ENCODE measurements around the gene COL9A2. TPM values are rescaled to one million over a fixed set of nuclear protein-coding genes. Genes with fewer than 3 reads are reported as not detected.

The COL9A2 gene
- total RNA-seq, 1 experiment from 2014 or later, result 13.5 TPM

DNA sequence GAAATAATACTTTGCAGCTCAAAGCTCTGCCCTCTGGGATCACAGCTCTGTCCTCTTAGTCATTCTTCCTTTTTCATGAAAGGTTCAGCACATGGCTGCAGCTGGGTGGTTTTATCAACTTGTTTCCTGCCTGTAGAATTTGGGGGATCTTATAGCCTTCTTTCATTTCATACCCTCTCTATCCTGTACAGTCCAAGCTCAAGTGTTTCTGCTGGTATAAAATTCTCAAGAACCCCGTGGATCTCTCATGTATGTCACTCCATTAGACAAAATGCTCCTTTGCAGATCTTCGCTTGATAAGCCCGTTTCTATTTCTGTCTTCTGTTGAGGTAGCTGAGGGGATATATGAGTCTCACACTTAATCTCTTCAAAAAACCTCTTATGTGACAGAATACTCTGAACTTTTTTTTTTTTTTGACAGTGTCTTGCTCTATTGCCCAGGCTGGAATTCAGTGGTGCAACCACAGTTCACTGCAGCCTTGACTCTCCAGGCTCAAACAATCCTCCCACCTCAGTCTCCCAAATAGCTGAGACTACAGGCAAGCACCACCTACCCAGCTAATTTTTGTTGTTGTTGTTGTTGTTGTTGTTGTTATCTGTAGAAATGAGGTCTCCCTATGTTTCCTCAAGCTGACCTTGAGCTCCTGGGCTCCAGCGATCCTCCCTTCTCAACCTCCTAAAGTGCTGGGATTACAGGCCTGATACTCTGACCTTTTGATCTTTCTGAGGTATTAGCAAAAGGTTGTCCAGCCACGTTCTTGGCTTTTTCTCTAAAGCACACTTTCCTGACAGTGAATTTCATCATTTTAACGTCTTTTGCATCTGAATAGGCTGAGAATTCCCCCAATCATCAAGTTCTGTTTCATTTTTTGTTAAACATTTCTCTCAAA lies 24.6 kb upstream of the COL9A2 start:
- Histone ChIP-seq H3K36me3 (ENCODE audit: low read depth) (no peaks in the 10 kb centered on the region), H3K9me2 (ENCODE audit: insufficient read depth) (no peaks in the 10 kb centered on the region), H3K79me2 (ENCODE audit: low read depth) (no peaks in the 10 kb centered on the region), H3K4me2 (no peak overlapping the region), H2AFZ (no peak overlapping the region), H3K4me3 (no peak overlapping the region), H3K27me3 (ENCODE audit: insufficient read depth, low read depth) (no peaks in the 10 kb centered on the region), H4K20me1 (ENCODE audit: insufficient read depth) (no peaks in the 10 kb centered on the region), H3F3A (ENCODE audit: insufficient read depth, low read depth) (no peaks in the 10 kb centered on the region), H3K4me1 (replicated peaks; ENCODE audit: insufficient read depth) (peaks cover 10% of the 10 kb centered on the region), H3K27ac (no peak overlapping the region), H3K9me3 (ENCODE audit: insufficient read depth, low read depth) (no peaks in the 10 kb centered on the region)
- BruUV-seq (replicated peaks), result no TSS peak
- intact Hi-C loops (cut with micrococcal nuclease; ENCODE audit: unreplicated experiment), result no loop called here
- DNase-seq, result no peak
- CTCF ChIA-PET, result interaction anchor here (0.6 to 0.7 kb wide), 4 partner anchors 128 to 198 kb away, joined by 3 to 4 read pairs (median 3); no protein-coding TSS in a partner anchor
- no peak for TF ChIP-seq EZH2 (IDR thresholded peaks at IDR 0.05; ENCODE audit: low read depth)
- TF ChIP-seq, protein P1, sequence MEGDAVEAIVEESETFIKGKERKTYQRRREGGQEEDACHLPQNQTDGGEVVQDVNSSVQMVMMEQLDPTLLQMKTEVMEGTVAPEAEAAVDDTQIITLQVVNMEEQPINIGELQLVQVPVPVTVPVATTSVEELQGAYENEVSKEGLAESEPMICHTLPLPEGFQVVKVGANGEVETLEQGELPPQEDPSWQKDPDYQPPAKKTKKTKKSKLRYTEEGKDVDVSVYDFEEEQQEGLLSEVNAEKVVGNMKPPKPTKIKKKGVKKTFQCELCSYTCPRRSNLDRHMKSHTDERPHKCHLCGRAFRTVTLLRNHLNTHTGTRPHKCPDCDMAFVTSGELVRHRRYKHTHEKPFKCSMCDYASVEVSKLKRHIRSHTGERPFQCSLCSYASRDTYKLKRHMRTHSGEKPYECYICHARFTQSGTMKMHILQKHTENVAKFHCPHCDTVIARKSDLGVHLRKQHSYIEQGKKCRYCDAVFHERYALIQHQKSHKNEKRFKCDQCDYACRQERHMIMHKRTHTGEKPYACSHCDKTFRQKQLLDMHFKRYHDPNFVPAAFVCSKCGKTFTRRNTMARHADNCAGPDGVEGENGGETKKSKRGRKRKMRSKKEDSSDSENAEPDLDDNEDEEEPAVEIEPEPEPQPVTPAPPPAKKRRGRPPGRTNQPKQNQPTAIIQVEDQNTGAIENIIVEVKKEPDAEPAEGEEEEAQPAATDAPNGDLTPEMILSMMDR (conservative IDR thresholded peaks at IDR 0.05), result no peak
- POLR2A ChIA-PET (ENCODE audit: unreplicated experiment), result interaction anchor here (0.6 kb wide), 1 partner anchor 293 kb away, joined by 3 read pairs; no protein-coding TSS in a partner anchor

DNA sequence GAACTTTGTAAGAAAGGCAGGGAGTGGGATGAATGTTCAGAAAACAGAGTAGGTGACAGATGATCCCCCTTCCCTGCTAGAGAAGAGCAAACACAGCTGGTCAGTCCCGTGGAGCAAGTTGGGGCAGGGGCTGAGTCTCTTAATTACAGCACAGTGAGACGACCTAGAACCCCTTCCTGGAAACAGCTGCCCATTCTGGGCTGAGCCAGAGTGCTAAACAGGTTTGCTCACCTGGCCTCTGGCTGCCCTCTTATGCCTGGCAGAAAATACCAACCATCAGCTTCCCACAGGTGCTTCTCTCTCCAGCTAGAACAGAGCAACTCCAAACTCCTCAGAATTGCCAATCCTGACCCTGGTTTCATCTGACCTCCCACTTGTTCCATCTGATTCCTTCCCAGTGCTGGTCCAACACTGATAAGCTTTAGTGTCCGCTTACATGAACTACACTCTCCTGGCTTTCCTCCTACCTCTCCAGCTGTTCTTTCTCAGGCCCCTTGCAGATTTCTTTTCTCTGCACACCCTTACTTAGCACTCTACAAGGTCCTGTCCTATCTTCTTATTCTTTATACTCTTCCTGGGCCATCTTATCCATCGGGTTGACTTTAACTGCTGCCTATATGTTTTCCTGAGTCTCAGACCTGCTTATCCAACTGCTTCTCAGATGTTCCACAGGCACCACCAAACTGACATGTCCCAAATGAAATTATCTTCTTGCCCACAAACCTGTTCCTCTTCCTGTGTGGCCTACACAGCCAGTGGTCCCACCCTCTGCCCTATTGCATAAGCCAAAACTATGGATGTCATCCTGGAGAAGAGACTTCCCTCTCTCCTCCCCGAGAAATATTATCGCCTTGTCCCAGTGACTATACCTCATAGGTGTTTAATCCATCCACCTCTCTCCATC lies 22.6 kb upstream of the COL9A2 start:
- no peaks in the 10 kb centered on the region for H4K20me1 ChIP-seq (ENCODE audit: insufficient read depth)
- H3K4me1 ChIP-seq (replicated peaks; ENCODE audit: insufficient read depth), result peaks cover 10% of the 10 kb centered on the region
- H3K4me3 ChIP-seq, result no peak overlapping the region; the same call in 1 of the 2 replicates
- BruUV-seq (replicated peaks), result no TSS peak
- peak; percentile 5 to 40 for DNase-seq
- intact Hi-C loops (cut with micrococcal nuclease; ENCODE audit: unreplicated experiment), result loop anchor here (2.0 to 5.0 kb wide), 4 partner anchors 65 to 522 kb away; partner anchors contain the start of gene ZMPSTE24
- no peaks in the 10 kb centered on the region for H3K36me3 ChIP-seq (ENCODE audit: low read depth)
- peak overlapping the region; percentile 56; the same call in 1 of the 2 replicates for H2AFZ ChIP-seq
- H3K79me2 ChIP-seq (ENCODE audit: low read depth), result no peaks in the 10 kb centered on the region
- no peaks in the 10 kb centered on the region for H3K27me3 ChIP-seq (ENCODE audit: insufficient read depth, low read depth)
- no peaks in the 10 kb centered on the region for H3K9me2 ChIP-seq (ENCODE audit: insufficient read depth)
- TF ChIP-seq, protein P1 (conservative IDR thresholded peaks at IDR 0.05), result no peak
- no peak for TF ChIP-seq EZH2 (IDR thresholded peaks at IDR 0.05; ENCODE audit: low read depth)
- H3K4me2 ChIP-seq, result peak overlapping the region; percentile 70
- ChIA-PET CTCF (interaction anchor here (0.5 to 2.7 kb wide), 15 partner anchors 24 to 640 kb away, joined by 3 to 40 read pairs (median 4); partner anchors contain the start of gene CTPS1), POLR2A (ENCODE audit: unreplicated experiment) (interaction anchor here (0.6 to 0.7 kb wide), 2 partner anchors 298 to 424 kb away, joined by 3 to 6 read pairs; no protein-coding TSS in a partner anchor)
- no peaks in the 10 kb centered on the region for H3F3A ChIP-seq (ENCODE audit: insufficient read depth, low read depth)
- H3K9me3 ChIP-seq (ENCODE audit: insufficient read depth, low read depth), result no peaks in the 10 kb centered on the region
- no peak overlapping the region for H3K27ac ChIP-seq

Measured in PC-9 (cell line).